OCI-LY7 (cell line): ENCODE measurements around the gene FBXO33.

Source experiments
- EZH2phosphoT487 ChIP-seq: fragments of 200-600 bp; sonication (generic); IDR thresholded peaks from 2 replicates; pipeline ENCODE4 v1.6.1; 2018; ENCODE audit warnings: low read depth, borderline replicate concordance, mild to moderate bottlenecking, mixed run types, antibody characterized with exemption, low read length, moderate library complexity, mixed read lengths
- TF ChIP-seq, protein P1 (sequence below): fragments of 200-600 bp; sonication (generic); conservative IDR thresholded peaks from 2 replicates; pipeline ENCODE4 v1.5.1; 2014; ENCODE audit warnings: mild to moderate bottlenecking, antibody characterized with exemption, low read length, moderate library complexity, mixed read lengths

DNA sequence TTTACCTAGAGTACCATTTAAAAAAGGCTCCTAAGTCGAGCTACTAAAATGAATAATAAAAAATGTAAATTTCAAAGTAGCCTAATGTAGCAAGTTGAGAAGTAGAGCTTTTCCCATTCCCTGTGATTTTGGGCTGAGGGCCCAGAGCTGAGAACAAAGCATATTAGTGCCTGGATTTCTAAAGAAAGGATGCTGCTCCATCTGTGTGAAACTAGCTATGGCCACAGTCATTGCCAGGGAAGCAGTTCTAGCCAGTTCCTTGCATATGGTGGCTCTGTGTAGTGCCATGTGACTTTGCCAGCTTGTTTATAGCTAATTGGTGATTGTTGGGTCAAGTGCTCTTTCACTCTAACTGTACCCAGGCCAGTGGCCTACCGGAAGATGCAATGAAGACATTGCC lies 20.4 kb upstream of the FBXO33 start:
- TF ChIP-seq, protein P1, sequence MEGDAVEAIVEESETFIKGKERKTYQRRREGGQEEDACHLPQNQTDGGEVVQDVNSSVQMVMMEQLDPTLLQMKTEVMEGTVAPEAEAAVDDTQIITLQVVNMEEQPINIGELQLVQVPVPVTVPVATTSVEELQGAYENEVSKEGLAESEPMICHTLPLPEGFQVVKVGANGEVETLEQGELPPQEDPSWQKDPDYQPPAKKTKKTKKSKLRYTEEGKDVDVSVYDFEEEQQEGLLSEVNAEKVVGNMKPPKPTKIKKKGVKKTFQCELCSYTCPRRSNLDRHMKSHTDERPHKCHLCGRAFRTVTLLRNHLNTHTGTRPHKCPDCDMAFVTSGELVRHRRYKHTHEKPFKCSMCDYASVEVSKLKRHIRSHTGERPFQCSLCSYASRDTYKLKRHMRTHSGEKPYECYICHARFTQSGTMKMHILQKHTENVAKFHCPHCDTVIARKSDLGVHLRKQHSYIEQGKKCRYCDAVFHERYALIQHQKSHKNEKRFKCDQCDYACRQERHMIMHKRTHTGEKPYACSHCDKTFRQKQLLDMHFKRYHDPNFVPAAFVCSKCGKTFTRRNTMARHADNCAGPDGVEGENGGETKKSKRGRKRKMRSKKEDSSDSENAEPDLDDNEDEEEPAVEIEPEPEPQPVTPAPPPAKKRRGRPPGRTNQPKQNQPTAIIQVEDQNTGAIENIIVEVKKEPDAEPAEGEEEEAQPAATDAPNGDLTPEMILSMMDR: no peak
- no peak for TF ChIP-seq EZH2phosphoT487
